ENCODE measurements around the gene EGR2. TPM values are rescaled to one million over a fixed set of nuclear protein-coding genes. Genes with fewer than 3 reads are reported as not detected.

The EGR2 gene
- total RNA-seq, 4 donors from 2014 or later, result 0.82 to 1.3 TPM; not detected in 2

- Histone ChIP-seq H3K4me1 (no peaks in the 10 kb centered on the region), H3K36me3 (no peaks in the 10 kb centered on the region), H3K27me3 (no peaks in the 10 kb centered on the region), H3K9me3 (peaks cover 5 to 11% of the 10 kb centered on the region in 2 donors), H3K4me3 (no peak overlapping the region), H3K27ac (no peak overlapping the region)
- in situ Hi-C loops (cut with MboI; ENCODE audit: low pct_ligation_motif_present in 1 of 4, low pct_unique_long_range_greater_than_20kb in 1 of 4, low sequenced_read_pairs in 3 of 4), result loop anchor here in 1 of 4 donors (25.0 kb wide), 1 partner anchor 231 kb away; no protein-coding TSS in a partner anchor
- no peak for TF ChIP-seq POLR2A (IDR thresholded peaks at IDR 0.05)
- TF ChIP-seq POLR2AphosphoS5 (IDR thresholded peaks at IDR 0.05), result no peak
- no peak for TF ChIP-seq CTCF (IDR thresholded peaks at IDR 0.05)
- no peak for TF ChIP-seq EP300 (IDR thresholded peaks at IDR 0.05; ENCODE audit: low read depth)
- intact Hi-C loops (cut with DNase I; ENCODE audit: low total_unique reads), result no loop called here
- 41% methylated on average over 1 of the region's 1 CpG; no CpG with 5 or more reads in 1 of the 2 donors for WGBS, 2 donors (ENCODE audit: low coverage in 1 of 2)
- no peak for DNase-seq
Observed at GRCh38 chr10:62842983-62843382, 26.8 kb upstream of the EGR2 start.

DNA sequence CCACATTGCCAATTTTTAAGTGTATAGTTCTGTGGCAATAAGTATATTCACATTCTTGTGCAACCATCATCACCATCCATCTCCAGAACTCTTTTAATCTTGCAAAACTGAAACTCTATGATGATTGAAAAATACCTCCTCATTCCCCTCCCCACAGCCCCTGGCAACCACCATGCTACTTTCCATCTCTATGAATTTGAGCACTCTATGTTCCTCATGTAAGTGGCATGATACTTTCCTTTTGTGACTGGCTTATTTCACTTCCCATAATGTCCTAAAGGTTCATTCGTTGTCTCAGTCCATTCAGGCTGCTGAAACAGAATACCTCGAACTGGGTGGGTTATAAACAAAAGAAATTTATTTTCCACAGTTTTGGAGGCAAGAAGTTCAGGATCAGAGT lies 23.4 kb upstream of the EGR2 start:
- no peaks in the 10 kb centered on the region for H3K27me3 ChIP-seq
- no peak for DNase-seq
- H3K9me3 ChIP-seq, result no peaks in the 10 kb centered on the region
- TF ChIP-seq POLR2A (IDR thresholded peaks at IDR 0.05) (no peak), CTCF (IDR thresholded peaks at IDR 0.05) (no peak), POLR2AphosphoS5 (IDR thresholded peaks at IDR 0.05) (no peak), EP300 (IDR thresholded peaks at IDR 0.05; ENCODE audit: low read depth) (no peak)
- no peaks in the 10 kb centered on the region for H3K4me1 ChIP-seq
- intact Hi-C loops (cut with DNase I; ENCODE audit: low total_unique reads), result no loop called here
- no peak overlapping the region for H3K4me3 ChIP-seq
- no peak overlapping the region for H3K27ac ChIP-seq
- in situ Hi-C loops (cut with MboI; ENCODE audit: low pct_ligation_motif_present in 1 of 4, low pct_unique_long_range_greater_than_20kb in 1 of 4, low sequenced_read_pairs in 3 of 4), result loop anchor here in 1 of 4 donors (25.0 kb wide), 1 partner anchor 227 kb away; no protein-coding TSS in a partner anchor
- no peaks in the 10 kb centered on the region for H3K36me3 ChIP-seq
- 54 to 56% methylated on average over 2 of the region's 2 CpGs for WGBS, 2 donors (ENCODE audit: low coverage in 1 of 2)

DNA sequence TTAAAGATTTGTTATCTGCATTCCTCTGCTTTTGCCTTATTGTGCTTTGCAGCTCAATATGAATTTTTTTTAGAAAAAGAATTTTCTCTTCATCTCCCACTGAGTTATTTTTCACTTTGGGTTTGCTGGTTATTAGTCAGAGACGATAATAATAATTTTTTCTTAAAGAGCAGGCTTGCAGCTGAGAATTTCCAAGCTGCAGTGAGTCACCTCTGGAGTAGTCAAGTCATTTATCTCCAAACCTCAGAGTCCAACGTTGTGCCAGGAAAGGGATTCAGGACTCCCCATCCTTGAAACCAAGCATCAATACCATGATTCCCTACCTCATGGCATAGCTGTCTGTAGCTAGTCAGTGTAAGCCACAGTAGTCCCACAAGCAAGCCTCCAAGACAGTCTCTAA lies 15.2 kb upstream of the EGR2 start:
- TF ChIP-seq EP300 (IDR thresholded peaks at IDR 0.05; ENCODE audit: low read depth) (no peak), POLR2AphosphoS5 (IDR thresholded peaks at IDR 0.05) (no peak), CTCF (IDR thresholded peaks at IDR 0.05) (no peak), POLR2A (IDR thresholded peaks at IDR 0.05) (no peak)
- Histone ChIP-seq H3K9me3 (no peaks in the 10 kb centered on the region), H3K4me1 (no peaks in the 10 kb centered on the region), H3K27me3 (no peaks in the 10 kb centered on the region), H3K27ac (no peak overlapping the region), H3K36me3 (no peaks in the 10 kb centered on the region), H3K4me3 (no peak overlapping the region)
- in situ Hi-C loops (cut with MboI; ENCODE audit: low pct_ligation_motif_present in 1 of 4, low pct_unique_long_range_greater_than_20kb in 1 of 4, low sequenced_read_pairs in 3 of 4), result loop anchor here in 1 of 4 donors (25.0 kb wide), 1 partner anchor 219 kb away; no protein-coding TSS in a partner anchor
- WGBS, 2 donors (ENCODE audit: low coverage in 1 of 2), result 48 to 60% methylated on average over 2 of the region's 2 CpGs
- intact Hi-C loops (cut with DNase I; ENCODE audit: low total_unique reads), result no loop called here
- no peak for DNase-seq

- intact Hi-C loops (cut with DNase I; ENCODE audit: low total_unique reads), result no loop called here
Observed at GRCh38 chr10:62830679-62831078, 14.5 kb upstream of the EGR2 start.

More at GRCh38 chr10:62830679-62831078, 14.5 kb upstream of the EGR2 start:
- Histone ChIP-seq H3K27me3 (no peaks in the 10 kb centered on the region), H3K27ac (no peak overlapping the region), H3K9me3 (no peaks in the 10 kb centered on the region), H3K4me3 (no peak overlapping the region), H3K36me3 (no peaks in the 10 kb centered on the region), H3K4me1 (no peaks in the 10 kb centered on the region)
- DNase-seq, result no peak
- in situ Hi-C loops (cut with MboI; ENCODE audit: low pct_ligation_motif_present in 1 of 4, low pct_unique_long_range_greater_than_20kb in 1 of 4, low sequenced_read_pairs in 3 of 4), result loop anchor here in 1 of 4 donors (25.0 kb wide), 1 partner anchor 218 kb away; no protein-coding TSS in a partner anchor
- TF ChIP-seq POLR2A (IDR thresholded peaks at IDR 0.05) (no peak), POLR2AphosphoS5 (IDR thresholded peaks at IDR 0.05) (no peak), CTCF (IDR thresholded peaks at IDR 0.05) (no peak), EP300 (IDR thresholded peaks at IDR 0.05; ENCODE audit: low read depth) (no peak)
- WGBS, 2 donors (ENCODE audit: low coverage in 1 of 2), result 40 to 74% methylated on average over 1 to 4 of the region's 4 CpGs
